CD4-positive, alpha-beta T cell (primary cell): ENCODE data around the gene GGA2. TPM values are rescaled to one million over a fixed set of nuclear protein-coding genes. Genes with fewer than 3 reads are reported as not detected.

ENCODE experiments used
- ATAC-seq: fragments of 200-7000 bp; cut with Tn5 transposase; one replicate; pipeline ENCODE4 v1.10.0; 2022; ENCODE audit warnings: mild to moderate bottlenecking; ENCODE audit not compliant: poor library complexity
- CTCF ChIA-PET: fragments of 350-600 bp; sonication (Branson Sonifier 250); formaldehyde crosslinking; loops from one replicate; lab custom pipeline; 2021; ENCODE audit warnings: antibody characterized with exemption, inconsistent platforms; lab: Charles Lee
- POLR2A ChIA-PET: fragments of 350-600 bp; sonication (Branson Sonifier 250); formaldehyde crosslinking; loops from one replicate; lab custom pipeline; 2021; ENCODE audit warnings: antibody characterized with exemption, inconsistent platforms; lab: Charles Lee
- DNase-seq, 14 experiments: peaks; one replicate each; pipeline ENCODE4 v3.0.0-alpha.2; 2013 to 2020; ENCODE audit warnings: mixed read lengths in 2 of 14
- H3K27ac ChIP-seq, 2 donors: one replicate each; pipeline versions ENCODE4 v1.5.1 to v1.7.0; 2013; ENCODE audit warnings: low read length in 2 of 2, low read depth in 1 of 2, mild to moderate bottlenecking in 1 of 2
- H3K27me3 ChIP-seq, 2 experiments: 1 replicate in 1 of 2; 2 replicates in 1 of 2; pipeline versions ENCODE4 v1.6.1 to v1.7.0; 2013; ENCODE audit warnings: low read length in 2 of 2, control low read depth in 1 of 2, mild to moderate bottlenecking in 1 of 2, moderate library complexity in 1 of 2; ENCODE audit not compliant: insufficient read depth in 2 of 2, control insufficient read depth in 1 of 2
- H3K36me3 ChIP-seq: one replicate; pipeline ENCODE4 v1.6.1; 2013; ENCODE audit warnings: low read length, control low read depth; ENCODE audit not compliant: insufficient read depth
- H3K4me1 ChIP-seq: one replicate; pipeline ENCODE4 v1.6.1; 2013; ENCODE audit warnings: low read length, control low read depth; ENCODE audit not compliant: insufficient read depth
- H3K4me3 ChIP-seq: one replicate; pipeline ENCODE4 v1.5.1; 2013; ENCODE audit warnings: mild to moderate bottlenecking, low read length, moderate library complexity
- H3K9me3 ChIP-seq, 2 experiments: 1 replicate in 1 of 2; 2 replicates in 1 of 2; pipeline versions ENCODE4 v1.6.1 to v1.7.0; 2013; ENCODE audit warnings: low read length in 2 of 2, mild to moderate bottlenecking in 2 of 2, control low read depth in 1 of 2, moderate library complexity in 1 of 2; ENCODE audit not compliant: control insufficient read depth in 1 of 2, insufficient read depth in 1 of 2
- H3K27ac Mint-ChIP-seq: one replicate; pipeline ENCODE4 v1.8.0; 2020; ENCODE audit warnings: mixed read lengths
- H3K27me3 Mint-ChIP-seq: one replicate; pipeline ENCODE4 v1.8.0; 2021; ENCODE audit warnings: mixed read lengths
- H3K36me3 Mint-ChIP-seq: one replicate; pipeline ENCODE4 v1.8.0; 2021; ENCODE audit warnings: low read depth, mixed read lengths
- H3K4me1 Mint-ChIP-seq: one replicate; pipeline ENCODE4 v1.8.0; 2021; ENCODE audit warnings: low read depth, mixed read lengths
- H3K4me3 Mint-ChIP-seq: one replicate; pipeline ENCODE4 v1.8.0; 2020; ENCODE audit warnings: mild to moderate bottlenecking, mixed read lengths
- H3K9me3 Mint-ChIP-seq: one replicate; pipeline ENCODE4 v1.8.0; 2020; ENCODE audit warnings: mixed read lengths
- CTCF ChIP-seq: fragments of 200-600 bp; IDR thresholded peaks from one replicate; pipeline ENCODE4 v1.8.0; 2022; ENCODE audit warnings: antibody characterized with exemption, mild to moderate bottlenecking
- intact Hi-C, 2 experiments: fragments of 100-400 bp; cut with DNase I in 1 of 2; cut with micrococcal nuclease in 1 of 2; formaldehyde crosslinking; loops; one replicate each; pipeline versions ENCODE4 v1.15.1 to v1.9.0; 2023 to 2025; cut with DNase I, micrococcal nuclease
- total RNA-seq, 174 experiments: library from RNA in 2 of 174; stranded (reverse) in 2 of 174; gene quantifications; one replicate each; pipeline ENCODE4 v1.2.3 and lab custom pipeline; 2021 to 2026

GGA2 gene
- total RNA-seq, 2 experiments from 2014 or later, result 96.5 to 96.9 TPM

GRCh38 chr16:23496821-23497542, 13.3 kb downstream of the GGA2 start:
- Histone ChIP-seq H3K4me1 (peaks cover 25% of the 10 kb centered on the region), H3K9me3 (no peaks in the 10 kb centered on the region), H3K4me3 (no peak overlapping the region), H3K27me3 (no peaks in the 10 kb centered on the region), H3K27ac (no peak overlapping the region), H3K36me3 (peaks cover 46% of the 10 kb centered on the region)
- no peak for DNase-seq
- Mint-ChIP-seq H3K27ac (no peak overlapping the region), H3K9me3 (no peaks in the 10 kb centered on the region), H3K4me3 (no peak overlapping the region), H3K4me1 (peaks cover 38% of the 10 kb centered on the region), H3K27me3 (no peaks in the 10 kb centered on the region), H3K36me3 (peaks cover 47% of the 10 kb centered on the region)
- ChIA-PET CTCF (interaction anchor here (0.6 kb wide), 1 partner anchor 61 kb away, joined by 3 read pairs; no protein-coding TSS in a partner anchor), POLR2A (interaction anchor here (0.9 to 1.1 kb wide), 2 partner anchors 13 to 26 kb away, joined by 3 read pairs; partner anchors contain the start of gene GGA2)
- intact Hi-C loops, result no loop called here
- TF ChIP-seq CTCF, result no peak
- no peak for ATAC-seq

GRCh38 chr16:23495671-23496070, 14.6 kb downstream of the GGA2 start:
- no peaks in the 10 kb centered on the region for H3K9me3 Mint-ChIP-seq
- no peak overlapping the region for H3K27ac Mint-ChIP-seq
- POLR2A ChIA-PET, result no interaction called here
- CTCF ChIA-PET, result no interaction called here
- H3K4me3 Mint-ChIP-seq, result no peak overlapping the region
- H3K27me3 Mint-ChIP-seq, result no peaks in the 10 kb centered on the region
- no peaks in the 10 kb centered on the region for H3K9me3 ChIP-seq
- H3K4me1 Mint-ChIP-seq, result peaks cover 27% of the 10 kb centered on the region
- no peak for TF ChIP-seq CTCF
- no peak for ATAC-seq
- H3K4me1 ChIP-seq, result peaks cover 25% of the 10 kb centered on the region
- no peaks in the 10 kb centered on the region for H3K27me3 ChIP-seq
- DNase-seq, result no peak
- intact Hi-C loops, result no loop called here
- H3K4me3 ChIP-seq, result no peak overlapping the region
- peaks cover 50% of the 10 kb centered on the region for H3K36me3 ChIP-seq
- peaks cover 59% of the 10 kb centered on the region for H3K36me3 Mint-ChIP-seq
- H3K27ac ChIP-seq, result no peak overlapping the region

GRCh38 chr16:23494188-23494587, 16.1 kb downstream of the GGA2 start:
- CTCF ChIA-PET, result no interaction called here
- no peak overlapping the region for H3K4me3 ChIP-seq
- ATAC-seq (no peak), DNase-seq (no peak)
- no peak overlapping the region for H3K27ac ChIP-seq
- peaks cover 59% of the 10 kb centered on the region for H3K36me3 ChIP-seq
- H3K9me3 Mint-ChIP-seq, result no peaks in the 10 kb centered on the region
- no peaks in the 10 kb centered on the region for H3K27me3 Mint-ChIP-seq
- peaks cover 15% of the 10 kb centered on the region for H3K4me1 ChIP-seq
- POLR2A ChIA-PET, result no interaction called here
- TF ChIP-seq CTCF, result no peak
- H3K4me3 Mint-ChIP-seq, result no peak overlapping the region
- H3K9me3 ChIP-seq, result no peaks in the 10 kb centered on the region
- peaks cover 17% of the 10 kb centered on the region for H3K4me1 Mint-ChIP-seq
- no peak overlapping the region for H3K27ac Mint-ChIP-seq
- H3K27me3 ChIP-seq, result no peaks in the 10 kb centered on the region
- peaks cover 72% of the 10 kb centered on the region for H3K36me3 Mint-ChIP-seq
- intact Hi-C loops, result no loop called here
